Smooth muscle cell (in vitro differentiated cells): ENCODE measurements around the gene RAD9A. TPM values are rescaled to one million over a fixed set of nuclear protein-coding genes. Genes with fewer than 3 reads are reported as not detected.
"Not testable (repeated sequence)": the region's sequence is repeated elsewhere in the genome, so short reads cannot be mapped to it uniquely, and the experiment has no call there.

Experiments
- DNase-seq: peaks from one replicate; lab custom pipeline; 2025; ENCODE audit not compliant: unreplicated experiment; lab: John Stamatoyannopoulos, UW
- H2AFZ ChIP-seq: fragments of 200-600 bp; sonication (generic); 2 replicates; pipeline ENCODE4 v1.6.0; 2016; ENCODE audit warnings: antibody characterized with exemption, low read depth, mild to moderate bottlenecking
- H3F3A ChIP-seq: fragments of 200-600 bp; sonication (generic); 2 replicates; pipeline ENCODE4 v1.6.0; 2017; ENCODE audit warnings: antibody characterized with exemption, low read depth
- H3K27ac ChIP-seq: fragments of 200-600 bp; sonication (generic); 2 replicates; pipeline ENCODE4 v1.5.1; 2016; ENCODE audit warnings: low read depth, mild to moderate bottlenecking
- H3K27me3 ChIP-seq: fragments of 200-600 bp; sonication (generic); 2 replicates; pipeline ENCODE4 v1.6.1; 2016; ENCODE audit warnings: low read depth, mild to moderate bottlenecking
- H3K36me3 ChIP-seq: fragments of 200-600 bp; sonication (generic); 2 replicates; pipeline ENCODE4 v1.5.1; 2016; ENCODE audit warnings: low read depth
- H3K4me1 ChIP-seq: fragments of 200-600 bp; sonication (generic); 2 replicates; pipeline ENCODE4 v1.5.1; 2016; ENCODE audit warnings: low read depth
- H3K4me2 ChIP-seq: fragments of 200-600 bp; sonication (generic); 2 replicates; pipeline ENCODE4 v1.6.0; 2016; ENCODE audit warnings: mild to moderate bottlenecking
- H3K4me3 ChIP-seq: fragments of 200-600 bp; sonication (generic); 2 replicates; pipeline ENCODE4 v1.5.1; 2016; ENCODE audit warnings: mild to moderate bottlenecking
- H3K79me2 ChIP-seq: fragments of 200-600 bp; sonication (generic); 2 replicates; pipeline ENCODE4 v1.6.0; 2016; ENCODE audit warnings: low read depth, mild to moderate bottlenecking
- H3K9ac ChIP-seq: fragments of 200-600 bp; sonication (generic); 2 replicates; pipeline ENCODE4 v1.6.0; 2016; ENCODE audit warnings: low read depth
- H3K9me3 ChIP-seq: fragments of 200-600 bp; sonication (generic); replicated peaks from 2 replicates; pipeline ENCODE4 v1.5.1; 2016; ENCODE audit warnings: low read depth
- H4K20me1 ChIP-seq: fragments of 200-600 bp; sonication (generic); 2 replicates; pipeline ENCODE4 v1.6.0; 2016; ENCODE audit warnings: low read depth
- WGBS: methylation state at CpG from one replicate; pipeline ENCODE4 v1.1.7; 2016; ENCODE audit warnings: low lambda C conversion rate; 5-methylcytosine and 5-hydroxymethylcytosine counted together
- polyA plus RNA-seq: library from polyadenylated mRNA; unstranded; fragments of >200 nt; fragmentation: Nextera tagmentation; extraction: Ambion mirVana; gene quantifications from 2 replicates; pipeline ENCODE4 v1.2.1, GENCODE V29; 2016
- total RNA-seq: library from RNA; depleted of rRNA; stranded (reverse); fragments of >200 nt; gene quantifications from 2 replicates; pipeline ENCODE4 v1.2.3, GENCODE V29; 2014
- TF ChIP-seq, protein P1 (sequence below): fragments of 200-600 bp; sonication (generic); IDR thresholded peaks from 2 replicates; pipeline ENCODE4 v1.5.1; 2017; ENCODE audit warnings: borderline replicate concordance, mild to moderate bottlenecking, antibody characterized with exemption; ENCODE audit not compliant: insufficient read depth, poor library complexity, severe bottlenecking

Gene RAD9A
- total and polyA plus RNA-seq, 2 experiments from 2014 or later = 19.5 to 21.4 TPM

- no peak for DNase-seq
- Histone ChIP-seq H3K27ac (no peak overlapping the region), H3K4me3 (no peak overlapping the region), H2AFZ (no peak overlapping the region), H3F3A (no peaks in the 10 kb centered on the region), H3K9ac (no peak overlapping the region), H3K4me2 (no peak overlapping the region), H3K9me3 (no peaks in the 10 kb centered on the region), H3K4me1 (peaks cover 5% of the 10 kb centered on the region), H3K79me2 (peaks cover 1% of the 10 kb centered on the region), H3K27me3 (no peaks in the 10 kb centered on the region), H4K20me1 (no peaks in the 10 kb centered on the region), H3K36me3 (no peaks in the 10 kb centered on the region)
- TF ChIP-seq, protein P1, sequence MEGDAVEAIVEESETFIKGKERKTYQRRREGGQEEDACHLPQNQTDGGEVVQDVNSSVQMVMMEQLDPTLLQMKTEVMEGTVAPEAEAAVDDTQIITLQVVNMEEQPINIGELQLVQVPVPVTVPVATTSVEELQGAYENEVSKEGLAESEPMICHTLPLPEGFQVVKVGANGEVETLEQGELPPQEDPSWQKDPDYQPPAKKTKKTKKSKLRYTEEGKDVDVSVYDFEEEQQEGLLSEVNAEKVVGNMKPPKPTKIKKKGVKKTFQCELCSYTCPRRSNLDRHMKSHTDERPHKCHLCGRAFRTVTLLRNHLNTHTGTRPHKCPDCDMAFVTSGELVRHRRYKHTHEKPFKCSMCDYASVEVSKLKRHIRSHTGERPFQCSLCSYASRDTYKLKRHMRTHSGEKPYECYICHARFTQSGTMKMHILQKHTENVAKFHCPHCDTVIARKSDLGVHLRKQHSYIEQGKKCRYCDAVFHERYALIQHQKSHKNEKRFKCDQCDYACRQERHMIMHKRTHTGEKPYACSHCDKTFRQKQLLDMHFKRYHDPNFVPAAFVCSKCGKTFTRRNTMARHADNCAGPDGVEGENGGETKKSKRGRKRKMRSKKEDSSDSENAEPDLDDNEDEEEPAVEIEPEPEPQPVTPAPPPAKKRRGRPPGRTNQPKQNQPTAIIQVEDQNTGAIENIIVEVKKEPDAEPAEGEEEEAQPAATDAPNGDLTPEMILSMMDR = no peak
- WGBS = 97% methylated on average over 13 of the region's 13 CpGs
Measured at GRCh38 chr11:67423466-67423865, 31.7 kb downstream of the RAD9A start.

DNA sequence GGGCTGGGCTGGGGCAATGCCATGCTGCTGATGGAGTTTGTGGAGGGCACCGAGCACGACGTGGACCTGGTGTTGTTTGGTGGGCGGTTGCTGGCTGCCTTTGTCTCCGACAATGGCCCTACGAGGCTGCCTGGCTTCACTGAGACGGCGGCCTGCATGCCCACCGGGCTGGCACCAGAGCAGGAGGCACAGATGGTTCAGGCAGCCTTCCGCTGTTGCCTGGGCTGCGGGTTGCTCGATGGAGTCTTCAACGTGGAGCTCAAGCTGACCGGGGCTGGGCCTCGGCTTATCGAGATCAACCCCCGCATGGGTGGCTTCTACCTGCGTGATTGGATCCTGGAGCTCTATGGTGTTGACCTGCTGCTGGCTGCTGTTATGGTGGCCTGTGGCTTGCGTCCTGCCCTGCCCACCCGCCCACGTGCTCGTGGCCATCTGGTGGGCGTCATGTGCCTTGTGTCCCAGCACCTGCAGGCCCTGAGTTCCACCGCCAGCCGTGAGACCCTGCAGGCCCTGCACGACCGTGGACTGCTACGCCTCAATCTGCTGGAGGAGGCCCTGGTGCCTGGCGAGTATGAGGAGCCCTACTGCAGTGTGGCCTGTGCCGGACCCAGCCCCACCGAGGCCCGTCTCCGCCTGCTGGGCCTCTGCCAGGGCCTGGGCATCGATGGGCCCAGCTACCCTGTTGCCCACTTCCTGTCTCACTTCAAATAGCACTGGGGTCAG lies 32.3 kb downstream of the RAD9A start:
- Histone ChIP-seq H3K36me3 (no peaks in the 10 kb centered on the region), H3K4me2 (no peak overlapping the region), H3K27ac (no peak overlapping the region), H4K20me1 (no peaks in the 10 kb centered on the region), H3K79me2 (peaks cover 7% of the 10 kb centered on the region), H3K4me3 (no peak overlapping the region), H3K4me1 (peaks cover 5% of the 10 kb centered on the region), H2AFZ (no peak overlapping the region), H3F3A (no peaks in the 10 kb centered on the region), H3K27me3 (no peaks in the 10 kb centered on the region), H3K9ac (no peak overlapping the region), H3K9me3 (no peaks in the 10 kb centered on the region)
- no peak for DNase-seq
- TF ChIP-seq, protein P1 = no peak
- WGBS = 95% methylated on average over 33 of the region's 34 CpGs

DNA sequence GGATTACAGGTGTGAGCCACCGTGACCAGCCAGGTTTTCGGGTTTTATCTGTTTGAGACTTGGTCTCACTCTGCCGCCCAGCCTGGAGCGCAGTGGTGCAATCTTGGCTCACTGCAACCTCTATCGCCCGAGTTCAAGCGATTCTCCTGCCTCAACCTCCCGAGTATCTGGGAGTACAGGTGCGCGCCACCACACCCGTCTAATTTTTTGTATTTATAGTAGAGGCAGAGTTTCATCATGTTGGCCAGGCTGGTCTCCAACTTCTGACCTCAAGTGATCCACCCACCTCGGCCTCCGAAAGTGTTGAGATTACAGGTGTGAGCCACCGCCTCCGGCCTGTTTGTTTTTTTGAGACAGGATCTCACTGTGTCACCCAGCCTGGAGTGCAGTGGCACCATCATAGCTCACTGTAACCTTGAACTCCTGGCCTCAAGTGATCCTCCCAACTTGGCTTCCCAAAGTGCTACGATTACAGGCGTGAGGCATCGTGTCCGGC lies 35.6 kb downstream of the RAD9A start:
- 96% methylated on average over 19 of the region's 19 CpGs for WGBS
- H3K9me3 ChIP-seq, H3F3A ChIP-seq, H3K27ac ChIP-seq, H3K36me3 ChIP-seq, H4K20me1 ChIP-seq, H3K9ac ChIP-seq, H3K4me1 ChIP-seq, DNase-seq, H3K27me3 ChIP-seq: not testable (repeated sequence)
- H3K79me2 ChIP-seq = peaks cover 24% of the 10 kb centered on the region
- H3K4me2 ChIP-seq = peak overlapping the region; percentile 86
- H3K4me3 ChIP-seq = peak overlapping the region; percentile 80
- peak overlapping the region; percentile 94 for H2AFZ ChIP-seq

DNA sequence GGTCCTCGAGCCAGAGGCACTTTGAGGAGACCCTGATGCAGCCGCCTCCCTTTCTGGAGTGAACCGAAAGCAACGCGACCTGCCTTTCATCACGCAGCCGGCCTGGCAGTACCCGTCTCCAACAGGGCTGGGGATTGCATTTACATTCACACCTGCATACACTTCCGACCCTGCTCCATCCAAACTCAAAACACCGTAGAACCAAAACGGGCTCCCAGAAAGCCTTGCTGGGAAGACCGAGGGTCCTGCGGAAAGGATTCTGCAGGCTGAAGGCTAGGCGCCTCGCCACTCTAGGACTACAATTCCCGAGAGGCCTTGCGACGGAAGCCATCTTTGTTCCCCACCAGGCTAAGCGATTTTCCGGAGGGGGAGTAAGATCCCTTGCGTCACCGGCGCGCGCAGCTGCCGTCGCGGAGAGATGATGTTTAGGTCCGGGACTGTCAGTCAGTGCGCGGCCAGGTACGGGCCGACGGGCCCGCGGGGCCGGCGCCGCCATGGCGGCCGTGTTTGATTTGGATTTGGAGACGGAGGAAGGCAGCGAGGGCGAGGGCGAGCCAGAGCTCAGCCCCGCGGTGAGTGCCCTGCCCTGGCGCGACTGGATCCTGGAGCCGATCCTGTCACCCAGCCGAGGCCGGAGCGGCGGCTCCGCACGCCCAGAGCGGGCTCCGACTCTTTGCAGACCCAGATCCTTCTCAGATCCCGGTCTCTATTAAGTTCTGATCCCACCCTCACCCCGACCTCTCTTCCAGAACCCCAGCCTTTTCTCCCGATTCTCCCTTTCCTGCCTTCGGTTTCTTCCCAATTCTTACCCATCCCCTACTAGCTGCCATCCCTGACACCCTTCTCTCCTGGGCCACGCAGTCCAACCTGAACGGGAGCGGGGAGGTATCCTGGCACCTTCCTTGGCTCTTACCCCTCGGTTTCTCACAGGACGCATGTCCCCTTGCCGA lies 36.5 kb downstream of the RAD9A start, which contains the start of gene RPS6KB2:
Gene RPS6KB2 (plus strand): TSS at position 443 of the 950 bp plus-strand sequence. CDS start 52 bp downstream, at position 495.
- peak within 1 kb of the TSS; percentile 74 for H3K27ac ChIP-seq
- peak within 1 kb of the TSS; percentile 94 for H3K9ac ChIP-seq
- H3K4me1 ChIP-seq = no peaks in the 10 kb centered on the region
- DNase-seq = peak; percentile 85
- no peaks in the 10 kb centered on the region for H3K27me3 ChIP-seq
- H3F3A ChIP-seq = no peaks in the 10 kb centered on the region
- WGBS = 3% methylated on average over 65 of the region's 68 CpGs
- peak within 1 kb of the TSS; percentile 99 for H3K4me2 ChIP-seq
- no peaks in the 10 kb centered on the region for H3K36me3 ChIP-seq
- H3K9me3 ChIP-seq = no peaks in the 10 kb centered on the region
- H3K79me2 ChIP-seq = peaks cover 24% of the 10 kb centered on the region
- TF ChIP-seq, protein P1 = no peak
- peak within 1 kb of the TSS; percentile 80 for H3K4me3 ChIP-seq
- H4K20me1 ChIP-seq = no peaks in the 10 kb centered on the region
- peak within 1 kb of the TSS; percentile 94 for H2AFZ ChIP-seq
